ENCODE data around the gene CYYR1. TPM values are rescaled to one million over a fixed set of nuclear protein-coding genes. Genes with fewer than 3 reads are reported as not detected.

CYYR1 gene
- total RNA-seq, 1 experiment from 2014 or later = 0.12 TPM

DNA sequence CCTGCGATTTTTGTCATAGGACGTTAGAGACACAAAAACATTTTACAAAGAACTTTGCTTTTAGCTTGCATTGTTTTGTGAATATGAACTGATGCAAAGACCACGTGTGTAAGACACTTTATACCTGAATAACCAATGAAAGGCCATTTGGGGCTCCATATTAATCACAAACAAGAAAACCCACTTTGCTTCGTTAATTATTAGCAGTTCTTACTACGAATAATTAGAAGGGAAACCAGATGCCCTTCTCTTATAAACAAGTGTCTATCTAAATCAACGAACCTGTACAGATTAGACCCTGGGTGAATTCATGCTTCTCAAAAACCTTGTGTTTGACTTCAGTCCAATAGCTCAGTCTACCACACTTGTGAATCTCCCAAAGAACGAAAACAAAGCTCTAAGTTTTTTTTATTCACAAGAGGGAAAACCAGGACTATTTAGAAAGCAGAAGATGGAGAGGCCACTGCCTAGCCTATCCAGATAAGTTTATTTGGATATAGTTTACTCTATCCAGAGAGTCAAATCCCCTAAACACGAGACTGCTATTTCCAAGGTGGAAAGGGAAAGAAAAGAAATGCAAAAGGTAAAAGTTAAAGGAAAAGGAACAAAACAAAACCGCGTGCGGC is 897 bp downstream of the CYYR1 start:
- ChIA-PET POLR2A (no interaction called here), RAD21 (ENCODE audit: low non-redundant PET in 1 of 2, low total read pairs in 2 of 2, uncharacterized antibody in 2 of 2, unreplicated experiment in 2 of 2) (no interaction called here), CTCF (no interaction called here)
- H3K4me2 ChIP-seq (ENCODE audit: low read length) = no peak overlapping the region
- no peak for ATAC-seq
- no peak for DNase-seq (ENCODE audit: low read depth, low spot score)
- no peaks in the 10 kb centered on the region for H4K20me1 ChIP-seq (ENCODE audit: insufficient read depth)
- H3K79me2 ChIP-seq (ENCODE audit: insufficient read depth, low read length) = no peaks in the 10 kb centered on the region
- no peak overlapping the region for H3K4me3 ChIP-seq (replicated peaks in 1 of 2; ENCODE audit: low read depth in 1 of 2, low read length in 2 of 2)
- H2AFZ ChIP-seq (ENCODE audit: low read depth, low read length, poor library complexity, severe bottlenecking) = no peak overlapping the region
- peaks cover 4 to 17% of the 10 kb centered on the region in 2 experiments; a peak in 1 of 4 replicates for H3K9me3 ChIP-seq (ENCODE audit: control insufficient read depth in 1 of 2, insufficient read depth in 1 of 2, low read depth in 1 of 2, low read length in 2 of 2)
- BruUV-seq (replicated peaks) = no TSS peak
- H3K9me2 ChIP-seq (ENCODE audit: insufficient read depth) = no peaks in the 10 kb centered on the region
- no peaks in the 10 kb centered on the region for H3K4me1 ChIP-seq (ENCODE audit: control insufficient read depth in 1 of 2, insufficient read depth in 2 of 2, low read length in 2 of 2)
- TF ChIP-seq POLR2AphosphoS5 (IDR thresholded peaks at IDR 0.05; ENCODE audit: low read depth, low read length) (no peak), CBX3 (IDR thresholded peaks at IDR 0.05; ENCODE audit: low read depth) (no peak), SRF (IDR thresholded peaks at IDR 0.05; ENCODE audit: low read depth) (no peak), CTCF (IDR thresholded peaks at IDR 0.05 in 2 of 3, conservative IDR thresholded peaks at IDR 0.05 in 1 of 3; ENCODE audit: borderline replicate concordance in 1 of 3, insufficient read depth in 1 of 3, low read depth in 2 of 3, low read length in 2 of 3) (no peak), ZFX (IDR thresholded peaks at IDR 0.05) (no peak), CEBPB (IDR thresholded peaks at IDR 0.05; ENCODE audit: low read depth) (no peak), POLR2A (IDR thresholded peaks at IDR 0.05; ENCODE audit: borderline replicate concordance, extremely low read depth, insufficient read depth, insufficient read length) (no peak), MAX (IDR thresholded peaks at IDR 0.05) (no peak), SP1 (IDR thresholded peaks at IDR 0.05; ENCODE audit: low read depth) (no peak), YY1 (IDR thresholded peaks at IDR 0.05; ENCODE audit: extremely low read depth, insufficient replicate concordance, low read depth, low read length) (no peak), ELF1 (IDR thresholded peaks at IDR 0.05; ENCODE audit: borderline replicate concordance, low read depth) (no peak), FOSL1 (IDR thresholded peaks at IDR 0.05; ENCODE audit: low read depth) (no peak)
- TF ChIP-seq, protein P1, sequence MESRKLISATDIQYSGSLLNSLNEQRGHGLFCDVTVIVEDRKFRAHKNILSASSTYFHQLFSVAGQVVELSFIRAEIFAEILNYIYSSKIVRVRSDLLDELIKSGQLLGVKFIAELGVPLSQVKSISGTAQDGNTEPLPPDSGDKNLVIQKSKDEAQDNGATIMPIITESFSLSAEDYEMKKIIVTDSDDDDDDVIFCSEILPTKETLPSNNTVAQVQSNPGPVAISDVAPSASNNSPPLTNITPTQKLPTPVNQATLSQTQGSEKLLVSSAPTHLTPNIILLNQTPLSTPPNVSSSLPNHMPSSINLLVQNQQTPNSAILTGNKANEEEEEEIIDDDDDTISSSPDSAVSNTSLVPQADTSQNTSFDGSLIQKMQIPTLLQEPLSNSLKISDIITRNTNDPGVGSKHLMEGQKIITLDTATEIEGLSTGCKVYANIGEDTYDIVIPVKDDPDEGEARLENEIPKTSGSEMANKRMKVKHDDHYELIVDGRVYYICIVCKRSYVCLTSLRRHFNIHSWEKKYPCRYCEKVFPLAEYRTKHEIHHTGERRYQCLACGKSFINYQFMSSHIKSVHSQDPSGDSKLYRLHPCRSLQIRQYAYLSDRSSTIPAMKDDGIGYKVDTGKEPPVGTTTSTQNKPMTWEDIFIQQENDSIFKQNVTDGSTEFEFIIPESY (IDR thresholded peaks at IDR 0.05; ENCODE audit: extremely low read depth, insufficient replicate concordance, low read length) = no peak
- no peak overlapping the region for H3K9ac ChIP-seq (ENCODE audit: low read length)
- no peaks in the 10 kb centered on the region for H3K36me3 ChIP-seq (ENCODE audit: control insufficient read depth in 1 of 2, insufficient read depth in 2 of 2, low read length in 2 of 2)
- intact Hi-C loops (cut with micrococcal nuclease) = no loop called here
- no peaks in the 10 kb centered on the region for H3K27me3 ChIP-seq (ENCODE audit: insufficient read depth, low read length)
- H3K27ac ChIP-seq (ENCODE audit: low read depth, low read length) = no peak overlapping the region
